Measurements from ENCODE around the gene NFKBIA. TPM values are rescaled to one million over a fixed set of nuclear protein-coding genes. Genes with fewer than 3 reads are reported as not detected.

NFKBIA gene
- total RNA-seq, 1 experiment from 2014 or later, result 29.3 TPM

DNA sequence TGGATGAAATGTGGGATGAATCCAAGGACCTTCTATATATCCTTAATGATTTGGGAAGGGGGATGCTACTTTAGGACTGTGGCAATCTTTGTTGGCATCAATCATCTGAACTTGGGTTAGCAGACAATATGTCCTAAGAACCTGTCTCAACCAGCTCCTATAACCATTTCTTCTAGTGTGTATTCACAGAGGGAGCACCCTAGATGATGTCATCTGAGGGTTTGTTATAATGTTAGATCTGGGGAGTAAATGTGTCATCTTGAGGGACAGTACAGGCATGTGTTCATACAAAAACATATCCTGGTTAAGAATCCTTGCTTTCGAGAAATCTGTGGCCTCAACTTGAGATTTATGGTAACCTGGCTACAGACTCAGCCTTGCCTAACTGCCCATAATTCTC lies 41.9 kb upstream of the NFKBIA start:
- H3K27ac Mint-ChIP-seq, result no peak overlapping the region
- POLR2A ChIA-PET, result interaction anchor here (0.5 kb wide), 1 partner anchor 1211 kb away, joined by 3 read pairs; no protein-coding TSS in a partner anchor
- ATAC-seq, result no peak

DNA sequence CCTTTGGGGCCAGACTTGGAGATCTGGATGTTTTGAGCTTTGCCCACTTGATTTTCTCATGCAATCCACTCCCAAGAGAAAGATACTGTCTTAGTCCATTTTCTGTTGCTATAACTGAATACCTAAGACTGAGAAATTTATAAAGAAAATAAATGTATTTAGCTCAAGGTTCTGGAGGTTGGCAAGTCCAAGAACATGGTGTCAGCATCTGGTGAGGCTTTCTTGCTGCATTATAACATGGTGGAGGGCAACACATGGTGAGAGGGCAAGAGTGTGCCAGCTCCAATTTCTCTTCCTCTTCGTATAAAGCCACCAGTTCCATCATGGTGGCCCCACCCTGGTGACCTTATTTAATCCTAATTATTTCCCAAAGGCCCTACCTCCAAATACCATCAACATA lies 39.6 kb upstream of the NFKBIA start:
- POLR2A ChIA-PET, result no interaction called here
- no peaks in the 10 kb centered on the region for H3K36me3 Mint-ChIP-seq
- peaks cover 12% of the 10 kb centered on the region for H3K9me3 Mint-ChIP-seq
- no peak overlapping the region for H3K27ac Mint-ChIP-seq
- H3K4me3 Mint-ChIP-seq, result no peak overlapping the region
- no peaks in the 10 kb centered on the region for H3K4me1 Mint-ChIP-seq
- ATAC-seq (no peak), DNase-seq (ENCODE audit: low spot score) (no peak)
- TF ChIP-seq CREM (CRISPR knock-in tag; IDR thresholded peaks at IDR 0.05) (no peak), ZNF121 (CRISPR knock-in tag; IDR thresholded peaks at IDR 0.05) (no peak), MYBL2 (CRISPR knock-in tag; IDR thresholded peaks at IDR 0.05) (no peak), TP53 (CRISPR knock-in tag; IDR thresholded peaks at IDR 0.05) (no peak), ZNF416 (CRISPR knock-in tag; IDR thresholded peaks at IDR 0.05) (no peak)
- TF ChIP-seq, protein P1, sequence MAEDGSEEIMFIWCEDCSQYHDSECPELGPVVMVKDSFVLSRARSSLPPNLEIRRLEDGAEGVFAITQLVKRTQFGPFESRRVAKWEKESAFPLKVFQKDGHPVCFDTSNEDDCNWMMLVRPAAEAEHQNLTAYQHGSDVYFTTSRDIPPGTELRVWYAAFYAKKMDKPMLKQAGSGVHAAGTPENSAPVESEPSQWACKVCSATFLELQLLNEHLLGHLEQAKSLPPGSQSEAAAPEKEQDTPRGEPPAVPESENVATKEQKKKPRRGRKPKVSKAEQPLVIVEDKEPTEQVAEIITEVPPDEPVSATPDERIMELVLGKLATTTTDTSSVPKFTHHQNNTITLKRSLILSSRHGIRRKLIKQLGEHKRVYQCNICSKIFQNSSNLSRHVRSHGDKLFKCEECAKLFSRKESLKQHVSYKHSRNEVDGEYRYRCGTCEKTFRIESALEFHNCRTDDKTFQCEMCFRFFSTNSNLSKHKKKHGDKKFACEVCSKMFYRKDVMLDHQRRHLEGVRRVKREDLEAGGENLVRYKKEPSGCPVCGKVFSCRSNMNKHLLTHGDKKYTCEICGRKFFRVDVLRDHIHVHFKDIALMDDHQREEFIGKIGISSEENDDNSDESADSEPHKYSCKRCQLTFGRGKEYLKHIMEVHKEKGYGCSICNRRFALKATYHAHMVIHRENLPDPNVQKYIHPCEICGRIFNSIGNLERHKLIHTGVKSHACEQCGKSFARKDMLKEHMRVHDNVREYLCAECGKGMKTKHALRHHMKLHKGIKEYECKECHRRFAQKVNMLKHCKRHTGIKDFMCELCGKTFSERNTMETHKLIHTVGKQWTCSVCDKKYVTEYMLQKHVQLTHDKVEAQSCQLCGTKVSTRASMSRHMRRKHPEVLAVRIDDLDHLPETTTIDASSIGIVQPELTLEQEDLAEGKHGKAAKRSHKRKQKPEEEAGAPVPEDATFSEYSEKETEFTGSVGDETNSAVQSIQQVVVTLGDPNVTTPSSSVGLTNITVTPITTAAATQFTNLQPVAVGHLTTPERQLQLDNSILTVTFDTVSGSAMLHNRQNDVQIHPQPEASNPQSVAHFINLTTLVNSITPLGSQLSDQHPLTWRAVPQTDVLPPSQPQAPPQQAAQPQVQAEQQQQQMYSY (CRISPR knock-in tag; IDR thresholded peaks at IDR 0.05), result no peak
- TF ChIP-seq, protein P2, sequence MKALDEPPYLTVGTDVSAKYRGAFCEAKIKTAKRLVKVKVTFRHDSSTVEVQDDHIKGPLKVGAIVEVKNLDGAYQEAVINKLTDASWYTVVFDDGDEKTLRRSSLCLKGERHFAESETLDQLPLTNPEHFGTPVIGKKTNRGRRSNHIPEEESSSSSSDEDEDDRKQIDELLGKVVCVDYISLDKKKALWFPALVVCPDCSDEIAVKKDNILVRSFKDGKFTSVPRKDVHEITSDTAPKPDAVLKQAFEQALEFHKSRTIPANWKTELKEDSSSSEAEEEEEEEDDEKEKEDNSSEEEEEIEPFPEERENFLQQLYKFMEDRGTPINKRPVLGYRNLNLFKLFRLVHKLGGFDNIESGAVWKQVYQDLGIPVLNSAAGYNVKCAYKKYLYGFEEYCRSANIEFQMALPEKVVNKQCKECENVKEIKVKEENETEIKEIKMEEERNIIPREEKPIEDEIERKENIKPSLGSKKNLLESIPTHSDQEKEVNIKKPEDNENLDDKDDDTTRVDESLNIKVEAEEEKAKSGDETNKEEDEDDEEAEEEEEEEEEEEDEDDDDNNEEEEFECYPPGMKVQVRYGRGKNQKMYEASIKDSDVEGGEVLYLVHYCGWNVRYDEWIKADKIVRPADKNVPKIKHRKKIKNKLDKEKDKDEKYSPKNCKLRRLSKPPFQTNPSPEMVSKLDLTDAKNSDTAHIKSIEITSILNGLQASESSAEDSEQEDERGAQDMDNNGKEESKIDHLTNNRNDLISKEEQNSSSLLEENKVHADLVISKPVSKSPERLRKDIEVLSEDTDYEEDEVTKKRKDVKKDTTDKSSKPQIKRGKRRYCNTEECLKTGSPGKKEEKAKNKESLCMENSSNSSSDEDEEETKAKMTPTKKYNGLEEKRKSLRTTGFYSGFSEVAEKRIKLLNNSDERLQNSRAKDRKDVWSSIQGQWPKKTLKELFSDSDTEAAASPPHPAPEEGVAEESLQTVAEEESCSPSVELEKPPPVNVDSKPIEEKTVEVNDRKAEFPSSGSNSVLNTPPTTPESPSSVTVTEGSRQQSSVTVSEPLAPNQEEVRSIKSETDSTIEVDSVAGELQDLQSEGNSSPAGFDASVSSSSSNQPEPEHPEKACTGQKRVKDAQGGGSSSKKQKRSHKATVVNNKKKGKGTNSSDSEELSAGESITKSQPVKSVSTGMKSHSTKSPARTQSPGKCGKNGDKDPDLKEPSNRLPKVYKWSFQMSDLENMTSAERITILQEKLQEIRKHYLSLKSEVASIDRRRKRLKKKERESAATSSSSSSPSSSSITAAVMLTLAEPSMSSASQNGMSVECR (CRISPR knock-in tag; IDR thresholded peaks at IDR 0.05; ENCODE audit: borderline replicate concordance), result no peak
- CTCF ChIA-PET, result interaction anchor here (1.1 kb wide), 1 partner anchor 243 kb away, joined by 3 read pairs; no protein-coding TSS in a partner anchor
- H3K27me3 Mint-ChIP-seq (ENCODE audit: low read depth), result no peaks in the 10 kb centered on the region

More for the DNA sequence above, 41.9 kb upstream of the NFKBIA start:
- Mint-ChIP-seq H3K36me3 (no peaks in the 10 kb centered on the region), H3K4me3 (no peak overlapping the region), H3K4me1 (no peaks in the 10 kb centered on the region), H3K9me3 (peaks cover 12% of the 10 kb centered on the region), H3K27me3 (ENCODE audit: low read depth) (no peaks in the 10 kb centered on the region)
- TF ChIP-seq ZNF121 (CRISPR knock-in tag; IDR thresholded peaks at IDR 0.05), result no peak
- TF ChIP-seq ZBTB43 (CRISPR knock-in tag; IDR thresholded peaks at IDR 0.05), result no peak
- TF ChIP-seq SMAD3 (CRISPR knock-in tag; IDR thresholded peaks at IDR 0.05; ENCODE audit: borderline replicate concordance), result no peak
- TF ChIP-seq, protein P3, sequence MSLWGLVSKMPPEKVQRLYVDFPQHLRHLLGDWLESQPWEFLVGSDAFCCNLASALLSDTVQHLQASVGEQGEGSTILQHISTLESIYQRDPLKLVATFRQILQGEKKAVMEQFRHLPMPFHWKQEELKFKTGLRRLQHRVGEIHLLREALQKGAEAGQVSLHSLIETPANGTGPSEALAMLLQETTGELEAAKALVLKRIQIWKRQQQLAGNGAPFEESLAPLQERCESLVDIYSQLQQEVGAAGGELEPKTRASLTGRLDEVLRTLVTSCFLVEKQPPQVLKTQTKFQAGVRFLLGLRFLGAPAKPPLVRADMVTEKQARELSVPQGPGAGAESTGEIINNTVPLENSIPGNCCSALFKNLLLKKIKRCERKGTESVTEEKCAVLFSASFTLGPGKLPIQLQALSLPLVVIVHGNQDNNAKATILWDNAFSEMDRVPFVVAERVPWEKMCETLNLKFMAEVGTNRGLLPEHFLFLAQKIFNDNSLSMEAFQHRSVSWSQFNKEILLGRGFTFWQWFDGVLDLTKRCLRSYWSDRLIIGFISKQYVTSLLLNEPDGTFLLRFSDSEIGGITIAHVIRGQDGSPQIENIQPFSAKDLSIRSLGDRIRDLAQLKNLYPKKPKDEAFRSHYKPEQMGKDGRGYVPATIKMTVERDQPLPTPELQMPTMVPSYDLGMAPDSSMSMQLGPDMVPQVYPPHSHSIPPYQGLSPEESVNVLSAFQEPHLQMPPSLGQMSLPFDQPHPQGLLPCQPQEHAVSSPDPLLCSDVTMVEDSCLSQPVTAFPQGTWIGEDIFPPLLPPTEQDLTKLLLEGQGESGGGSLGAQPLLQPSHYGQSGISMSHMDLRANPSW (CRISPR knock-in tag; conservative IDR thresholded peaks at IDR 0.05; ENCODE audit: low read depth), result no peak
- no peak for DNase-seq (ENCODE audit: low spot score)
- CTCF ChIA-PET, result interaction anchor here (0.7 kb wide), 1 partner anchor 9 kb away, joined by 3 read pairs; no protein-coding TSS in a partner anchor
